ENCODE results near the gene CATSPERE.
A peak's percentile ranks its signal among the peaks of the same experiment; 100 is the strongest.

The CATSPERE gene

GRCh38 chr1:244461245-244462071 is at the start of gene CATSPERE:
Gene CATSPERE, plus strand, starts transcription at chr1:244461273. Its CDS starts 157 bp downstream, at chr1:244461430.
- no peak for TF ChIP-seq CTCF (IDR thresholded peaks at IDR 0.05; ENCODE audit: low read depth, low read length)
- H3K4me3 ChIP-seq (ENCODE audit: low read depth, low read length), result no peak within 1 kb of the TSS

GRCh38 chr1:244412176-244412575 is 48.9 kb upstream of the CATSPERE start:
- TF ChIP-seq CTCF (IDR thresholded peaks at IDR 0.05; ENCODE audit: low read depth, low read length), result no peak

GRCh38 chr1:244413736-244414135 is 47.3 kb upstream of the CATSPERE start:
- no peak for TF ChIP-seq CTCF (IDR thresholded peaks at IDR 0.05; ENCODE audit: low read depth, low read length)
- H3K4me3 ChIP-seq (ENCODE audit: low read depth, low read length), result no peak overlapping the region

More at GRCh38 chr1:244412176-244412575, 48.9 kb upstream of the CATSPERE start:
- H3K4me3 ChIP-seq (ENCODE audit: low read depth, low read length), result no peak overlapping the region

GRCh38 chr1:244414543-244414942 is 46.5 kb upstream of the CATSPERE start:
- peak; percentile 40 for TF ChIP-seq CTCF (IDR thresholded peaks at IDR 0.05; ENCODE audit: low read depth, low read length)
- H3K4me3 ChIP-seq (ENCODE audit: low read depth, low read length), result no peak overlapping the region

- H3K4me3 ChIP-seq (ENCODE audit: low read depth, low read length), result no peak overlapping the region
- no peak for TF ChIP-seq CTCF (IDR thresholded peaks at IDR 0.05; ENCODE audit: low read depth, low read length)
Measured at GRCh38 chr1:244419024-244419423, 42.0 kb upstream of the CATSPERE start.

GRCh38 chr1:244422174-244422573 is 38.9 kb upstream of the CATSPERE start:
- no peak for TF ChIP-seq CTCF (IDR thresholded peaks at IDR 0.05; ENCODE audit: low read depth, low read length)
- no peak overlapping the region for H3K4me3 ChIP-seq (ENCODE audit: low read depth, low read length)

- no peak overlapping the region for H3K4me3 ChIP-seq (ENCODE audit: low read depth, low read length)
- no peak for TF ChIP-seq CTCF (IDR thresholded peaks at IDR 0.05; ENCODE audit: low read depth, low read length)
Measured at GRCh38 chr1:244424649-244425334, 36.3 kb upstream of the CATSPERE start.

Measured in WI38 (cell line).